Measurements from ENCODE around the gene ANXA4.

DNA sequence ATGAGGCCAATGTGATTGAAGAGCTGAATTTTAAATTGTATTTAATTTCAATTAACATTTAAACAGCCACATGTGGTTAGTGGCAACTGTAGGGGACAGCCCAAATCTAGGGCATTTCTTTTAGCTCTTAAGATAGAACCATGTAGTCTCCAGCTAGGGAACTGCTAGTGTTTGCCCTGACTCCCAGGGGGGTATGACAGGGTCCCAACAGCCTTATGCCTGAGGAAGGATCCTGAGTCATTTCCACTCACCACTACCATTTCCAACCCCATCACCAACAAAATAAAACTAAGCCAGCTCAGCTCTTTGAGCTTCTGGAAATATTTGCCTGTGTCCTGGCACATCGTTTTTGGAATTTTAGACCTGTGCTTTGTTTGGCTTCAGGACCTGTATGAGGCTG, 73.8 kb downstream of the ANXA4 start:
- TF ChIP-seq EZH2 (IDR thresholded peaks at IDR 0.05; ENCODE audit: low read depth) (no peak), CTCF (conservative IDR thresholded peaks at IDR 0.05) (no peak)
